GM21528 (cell line): ENCODE data around the gene UBE2F.
"Not testable (repeated sequence)": the region's sequence is repeated elsewhere in the genome, so short reads cannot be mapped to it uniquely, and the experiment has no call there.

Experiments used
- ATAC-seq: cut with Tn5 transposase; IDR thresholded peaks from one replicate; pipeline ENCODE4 v1.9.1; 2021; ENCODE audit warnings: mild to moderate bottlenecking, moderate library complexity; ENCODE audit not compliant: unreplicated experiment, low FRiP score

UBE2F gene

DNA sequence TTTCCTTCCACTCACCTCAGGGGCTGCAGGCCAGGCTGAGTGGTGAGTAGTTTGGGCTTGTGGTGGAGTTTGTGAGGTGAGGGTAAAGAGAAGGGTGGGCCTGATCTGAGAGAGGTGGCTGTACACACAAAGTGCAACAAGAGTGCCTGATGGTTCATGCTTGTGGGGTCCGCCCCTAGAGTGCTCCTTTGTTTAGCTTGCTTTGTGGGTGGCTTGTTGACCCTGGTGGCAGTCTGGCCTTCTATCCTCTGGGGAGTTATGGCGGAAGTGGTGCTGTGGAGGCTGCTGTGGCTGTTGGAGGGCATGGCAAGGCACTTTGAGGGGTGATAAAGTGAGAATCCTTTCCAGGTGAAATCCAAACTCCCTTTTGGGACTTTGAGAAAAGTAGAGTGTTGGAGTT is 10.6 kb downstream of the UBE2F start:
- ATAC-seq = no peak

- no peak for ATAC-seq
Measured at GRCh38 chr2:237978058-237978712, 11.4 kb downstream of the UBE2F start.

GRCh38 chr2:237979331-237979730 is 12.5 kb downstream of the UBE2F start:
- no peak for ATAC-seq

DNA sequence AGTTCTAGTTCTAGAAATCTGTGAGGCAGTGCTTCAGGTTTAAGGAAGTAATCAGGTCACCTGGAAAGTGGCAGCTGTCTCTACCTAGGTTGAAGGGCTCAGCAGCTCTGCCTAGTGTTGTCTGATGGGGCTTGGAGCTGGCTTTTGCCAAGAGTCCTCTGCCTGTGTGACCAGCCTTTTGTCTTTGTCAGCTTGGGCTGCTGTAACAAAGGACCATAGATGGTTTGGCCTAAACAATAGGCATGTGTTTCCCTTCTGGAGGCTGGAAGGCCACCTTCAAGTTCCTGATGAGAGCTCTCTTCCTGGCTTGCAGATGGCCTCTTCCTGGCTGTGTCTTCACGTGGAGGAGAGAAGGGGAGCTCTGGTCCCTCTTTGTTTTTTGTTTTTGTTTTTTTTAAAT is 13.3 kb downstream of the UBE2F start:
- no peak for ATAC-seq

GRCh38 chr2:237980751-237981150 is 13.9 kb downstream of the UBE2F start:
- ATAC-seq = no peak

DNA sequence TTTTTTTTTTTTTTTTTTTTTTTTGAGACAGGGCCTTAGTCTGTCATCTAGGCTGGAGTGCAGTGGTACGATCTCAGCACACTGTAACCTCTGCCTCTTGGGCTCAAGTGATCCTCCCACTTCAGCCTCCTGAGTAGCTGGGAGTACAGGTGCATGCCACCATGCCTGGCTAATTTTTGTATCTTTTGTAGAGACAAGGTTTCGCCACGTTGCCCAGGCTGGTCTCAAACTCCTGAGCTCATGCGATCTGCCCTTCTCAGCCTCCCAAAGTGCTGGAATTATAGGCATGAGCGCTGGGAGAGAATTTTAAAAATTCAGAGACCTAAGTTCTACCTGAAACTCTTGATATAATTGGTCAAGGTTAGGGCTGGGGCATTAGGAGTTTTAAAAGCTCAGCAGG is 14.8 kb downstream of the UBE2F start:
- ATAC-seq = not testable (repeated sequence)

- no peak for ATAC-seq
Measured at GRCh38 chr2:237982039-237982725, 15.4 kb downstream of the UBE2F start.

DNA sequence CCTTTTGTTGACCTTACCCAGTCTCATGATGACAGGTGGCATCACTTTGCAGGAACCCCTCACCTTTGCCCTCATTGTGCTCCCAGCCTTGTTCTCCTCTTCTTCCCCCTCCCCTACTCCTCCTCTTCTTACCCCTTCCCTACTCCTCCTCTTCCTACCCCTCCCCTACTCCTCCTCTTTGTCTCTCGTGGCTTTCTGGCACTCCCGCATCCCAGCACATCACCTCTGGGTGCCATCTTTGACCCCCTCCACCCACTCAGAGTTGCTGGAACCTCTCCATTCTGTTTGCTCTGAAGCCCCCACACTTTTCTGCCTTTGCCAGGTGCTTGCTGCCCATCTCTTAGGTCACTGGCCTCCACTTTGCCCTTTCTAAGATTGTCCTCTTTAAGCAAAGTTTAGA is 17.1 kb downstream of the UBE2F start:
- no peak for ATAC-seq

DNA sequence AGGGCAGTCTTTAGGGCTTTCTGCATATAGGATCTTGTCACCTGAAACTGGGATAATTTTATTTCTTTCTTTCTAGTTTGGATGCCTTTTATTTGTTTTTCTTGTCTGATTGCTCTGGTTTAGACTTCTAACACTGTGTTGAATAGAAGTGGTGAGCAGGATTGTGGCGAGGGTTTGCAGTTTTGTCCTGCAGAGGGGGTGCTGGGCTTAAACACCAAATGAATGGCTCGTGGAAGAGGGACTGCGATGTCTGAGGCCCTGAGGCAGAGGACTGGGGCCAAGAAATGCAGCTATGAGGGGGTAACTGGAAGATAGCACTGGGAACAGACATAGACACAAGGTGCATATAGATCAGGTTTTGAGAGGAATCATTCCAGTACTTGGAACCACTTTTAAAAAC is 20.5 kb downstream of the UBE2F start:
- ATAC-seq = no peak

DNA sequence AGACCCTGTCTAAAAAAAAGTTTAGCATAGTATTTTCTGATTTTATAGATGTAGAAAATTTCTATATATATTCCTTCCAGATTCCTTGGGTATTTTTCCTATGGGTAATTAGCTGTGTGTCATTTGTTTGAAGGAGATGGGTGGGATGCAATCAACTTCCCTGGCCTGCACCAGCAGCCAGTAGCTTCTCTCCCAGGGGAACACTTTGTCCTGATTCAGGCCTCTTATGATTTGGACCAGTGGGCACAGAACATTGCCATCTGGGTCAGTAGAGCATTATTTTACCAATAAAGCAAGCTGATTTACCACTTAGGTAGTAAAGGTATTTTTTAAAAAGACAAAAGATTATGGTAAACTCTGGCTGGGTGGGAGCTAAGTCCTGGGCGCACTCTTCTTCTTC is 26.9 kb downstream of the UBE2F start:
- ATAC-seq = no peak

- no peak for ATAC-seq
Measured at GRCh38 chr2:237995036-237995435, 28.2 kb downstream of the UBE2F start.

- ATAC-seq = no peak
Measured at GRCh38 chr2:237996021-237996593, 29.3 kb downstream of the UBE2F start.

- no peak for ATAC-seq
Measured at GRCh38 chr2:237997521-237997920, 30.7 kb downstream of the UBE2F start.

DNA sequence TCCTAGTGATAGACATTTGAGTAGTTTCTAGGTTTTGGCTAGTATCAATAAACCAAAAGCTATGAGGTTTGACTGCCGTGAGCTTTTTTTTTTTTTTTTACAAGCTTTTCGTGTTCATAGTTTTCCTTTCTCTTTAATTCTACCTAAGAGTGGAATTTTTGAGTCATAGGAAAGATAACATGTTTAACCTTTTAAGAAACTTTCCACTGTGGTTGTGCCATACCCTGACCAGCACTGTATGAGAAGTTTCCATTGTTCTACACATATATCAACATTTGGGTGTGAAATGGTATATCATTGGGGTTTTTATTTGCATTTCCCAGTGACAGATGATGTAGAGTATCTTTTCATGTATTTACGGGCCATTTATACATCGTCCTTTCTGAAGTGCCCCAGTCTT is 31.7 kb downstream of the UBE2F start:
- ATAC-seq = peak; percentile 85

DNA sequence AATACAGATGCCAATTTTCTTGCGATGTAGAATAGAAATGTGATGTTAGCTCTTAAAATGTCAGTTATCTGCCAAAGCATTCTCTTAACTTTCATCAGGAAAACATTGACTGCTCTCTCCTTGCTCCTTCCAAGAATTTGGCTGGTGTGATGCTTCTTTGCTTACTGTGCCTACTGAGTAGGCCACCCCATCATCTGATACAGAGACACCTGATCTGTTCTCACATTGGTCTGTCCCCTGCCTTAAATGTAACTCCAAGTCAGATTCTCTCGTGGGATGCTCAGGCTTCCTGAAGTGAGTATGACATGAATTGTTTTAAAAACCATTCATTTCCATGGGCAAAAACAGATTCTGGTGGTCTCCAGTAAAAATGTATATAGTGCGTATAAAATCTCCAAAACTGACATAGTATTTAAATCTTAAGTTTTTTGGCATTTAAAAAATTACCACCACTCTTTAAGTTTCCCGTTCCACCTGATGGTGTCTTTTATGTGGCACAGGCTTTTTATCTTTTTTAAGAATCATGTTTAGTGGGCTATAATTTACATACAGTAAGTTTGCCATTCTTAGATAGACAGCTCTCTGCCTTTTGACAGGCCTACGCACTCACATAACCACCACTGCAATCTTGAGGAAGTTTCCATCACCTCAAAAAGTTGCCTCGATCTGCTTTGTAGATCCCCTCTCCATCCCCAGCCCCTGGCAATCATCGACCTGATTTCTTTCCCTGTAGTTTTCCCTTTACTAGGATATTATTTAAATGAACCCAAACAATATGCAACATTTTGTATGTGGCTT is 36.6 kb downstream of the UBE2F start:
- no peak for ATAC-seq

DNA sequence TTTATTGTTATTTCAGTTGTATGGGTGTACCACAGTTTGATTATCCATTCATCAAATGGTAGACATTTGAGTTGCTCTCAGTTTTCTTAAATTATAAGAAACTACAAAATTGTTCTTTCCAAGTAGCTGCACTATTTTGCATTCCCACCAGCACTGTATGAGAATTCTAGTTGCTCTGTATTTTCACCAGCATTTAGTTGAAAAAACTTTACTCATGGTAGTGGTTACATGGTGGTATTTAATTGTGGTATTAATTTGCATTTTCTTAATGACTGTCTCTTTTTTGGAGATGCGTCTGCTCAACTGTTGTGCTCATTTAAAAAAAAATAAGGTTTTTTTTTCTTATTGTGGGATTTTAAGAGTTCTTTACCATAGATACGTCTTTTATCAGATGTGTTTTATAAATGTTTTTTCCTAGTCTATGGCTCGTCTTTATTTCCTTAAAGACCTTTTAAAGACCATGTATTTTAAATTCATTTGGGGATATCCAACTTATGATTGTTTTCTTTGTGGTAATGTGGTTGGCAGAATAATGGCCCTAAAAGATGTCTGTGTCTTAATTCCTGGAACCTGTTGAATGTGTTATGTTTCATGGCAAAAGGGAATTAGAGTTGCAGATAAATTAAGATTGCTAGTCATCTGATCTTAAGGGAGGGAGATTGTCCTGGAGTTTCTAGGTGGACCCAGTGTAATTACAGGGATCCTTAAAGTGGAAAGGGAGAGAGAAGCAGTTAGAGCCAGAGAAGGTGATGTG is 37.4 kb downstream of the UBE2F start:
- ATAC-seq = no peak

DNA sequence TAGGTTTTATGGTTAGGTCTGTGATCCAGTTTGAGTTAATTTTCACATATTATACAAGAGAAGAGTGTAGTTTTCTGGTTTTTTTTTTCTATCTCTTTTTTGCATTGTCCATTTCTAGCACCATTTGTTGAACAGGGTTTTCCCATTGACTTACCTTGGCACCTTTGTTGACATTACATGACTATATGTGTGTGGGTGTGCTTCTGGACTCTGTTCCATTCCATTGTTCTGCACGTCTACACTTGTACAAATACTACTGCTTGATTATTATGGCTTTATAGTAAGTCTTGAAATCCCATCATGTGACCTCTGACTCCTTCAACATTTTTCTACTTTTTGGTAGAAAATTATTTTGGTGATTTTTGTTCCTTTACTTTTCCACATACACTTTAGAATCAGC is 38.7 kb downstream of the UBE2F start:
- no peak for ATAC-seq

DNA sequence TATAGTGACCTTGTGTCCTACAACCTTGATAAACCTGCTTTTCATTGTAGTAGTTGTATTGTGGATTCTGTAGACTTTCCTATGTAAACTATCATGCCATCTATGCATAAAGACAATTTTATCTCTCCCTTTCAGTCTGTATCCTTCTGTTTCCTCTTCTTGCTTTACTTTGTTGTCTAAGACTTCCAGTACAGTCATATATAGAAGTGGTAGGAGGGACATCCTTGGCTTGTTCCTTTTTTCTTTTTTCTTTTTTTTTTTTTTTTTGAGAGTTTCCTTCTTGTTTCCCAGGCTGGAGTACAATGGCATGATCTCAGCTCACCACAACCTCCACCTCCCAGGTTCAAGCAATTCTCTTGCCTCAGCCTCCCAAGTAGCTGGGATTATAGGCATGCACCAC is 39.7 kb downstream of the UBE2F start:
- ATAC-seq = no peak

DNA sequence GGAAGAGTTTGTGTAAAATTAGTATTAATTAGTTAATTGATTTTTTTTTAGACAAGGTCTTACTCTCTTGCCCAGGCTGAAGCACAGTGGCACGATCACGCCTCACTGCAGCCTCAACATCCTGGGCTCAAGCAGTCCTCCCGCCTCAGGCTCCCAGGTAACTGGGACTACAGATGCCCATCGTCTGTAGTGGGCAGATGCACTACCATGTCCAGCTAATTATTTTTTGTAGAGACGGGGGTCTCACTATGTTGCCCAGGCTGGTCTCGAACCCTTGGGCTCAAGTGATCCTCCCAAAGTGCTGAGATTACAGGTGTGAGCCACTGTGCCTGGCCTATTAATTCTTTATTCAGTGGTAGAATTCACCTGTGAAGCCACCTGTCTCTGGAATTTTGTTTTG is 41.1 kb downstream of the UBE2F start:
- no peak for ATAC-seq

GRCh38 chr2:238009563-238009962 is 42.7 kb downstream of the UBE2F start:
- no peak for ATAC-seq

DNA sequence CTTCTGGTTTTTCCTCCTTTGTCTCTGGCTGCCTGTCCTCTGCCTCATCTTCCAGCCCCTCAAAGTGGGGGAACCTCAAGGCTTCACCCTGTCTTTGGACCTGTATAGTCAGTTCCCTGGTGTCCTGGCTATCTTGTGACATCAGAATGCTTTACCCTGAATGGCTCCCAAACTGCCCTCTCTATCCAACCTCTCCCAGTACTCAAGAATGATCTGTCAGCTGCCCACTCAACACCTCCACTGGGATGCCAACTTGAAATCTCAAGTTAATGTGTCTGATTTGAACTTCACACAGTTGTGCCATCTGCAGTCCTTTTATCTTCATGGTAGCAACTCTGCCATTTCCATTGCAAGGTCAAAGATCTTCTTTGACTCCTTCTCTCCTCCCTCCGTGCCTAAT is 43.8 kb downstream of the UBE2F start:
- ATAC-seq = no peak
